ENCODE measurements around the gene NTMT2. TPM values are rescaled to one million over a fixed set of nuclear protein-coding genes. Genes with fewer than 3 reads are reported as not detected.
A peak's percentile ranks its signal among the peaks of the same experiment; 100 is the strongest.

Gene NTMT2
- total RNA-seq, 4 donors from 2014 or later, result not detected

DNA sequence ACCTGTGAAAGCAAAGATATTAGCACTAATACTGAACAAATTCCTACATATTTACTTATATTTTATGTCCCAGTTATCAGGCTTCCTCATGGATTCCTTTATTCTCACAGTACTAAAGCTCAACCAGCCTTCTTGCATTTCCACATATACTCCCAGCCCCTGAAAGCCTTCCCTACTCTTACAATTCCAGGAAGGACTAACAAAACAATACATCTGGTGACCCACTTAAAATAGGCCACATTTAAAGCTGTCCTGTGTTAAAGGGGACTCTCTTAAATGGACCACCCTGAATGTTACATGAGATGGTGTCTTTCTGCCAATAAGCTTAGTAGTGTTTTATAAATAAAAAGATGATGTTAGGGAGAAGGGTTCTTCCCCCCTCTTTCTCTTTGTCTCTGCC is 54.4 kb downstream of the NTMT2 start:
- intact Hi-C loops (cut with DNase I), result no loop called here
- Histone ChIP-seq H3K4me1 (peaks cover 8 to 36% (median 15%) of the 10 kb centered on the region in 4 donors), H3K36me3 (no peaks in the 10 kb centered on the region), H3K4me3 (no peak overlapping the region), H3K27me3 (no peaks in the 10 kb centered on the region), H3K27ac (replicated peaks in 1 of 4) (peak overlapping the region; percentile 16 to 67 (median 47)), H3K9me3 (no peaks in the 10 kb centered on the region)
- no peak for DNase-seq (ENCODE audit: extremely low spot score)
- TF ChIP-seq POLR2AphosphoS5 (IDR thresholded peaks at IDR 0.05) (no peak), POLR2A (IDR thresholded peaks at IDR 0.05; ENCODE audit: low read depth) (no peak), EP300 (IDR thresholded peaks at IDR 0.05) (no peak)

DNA sequence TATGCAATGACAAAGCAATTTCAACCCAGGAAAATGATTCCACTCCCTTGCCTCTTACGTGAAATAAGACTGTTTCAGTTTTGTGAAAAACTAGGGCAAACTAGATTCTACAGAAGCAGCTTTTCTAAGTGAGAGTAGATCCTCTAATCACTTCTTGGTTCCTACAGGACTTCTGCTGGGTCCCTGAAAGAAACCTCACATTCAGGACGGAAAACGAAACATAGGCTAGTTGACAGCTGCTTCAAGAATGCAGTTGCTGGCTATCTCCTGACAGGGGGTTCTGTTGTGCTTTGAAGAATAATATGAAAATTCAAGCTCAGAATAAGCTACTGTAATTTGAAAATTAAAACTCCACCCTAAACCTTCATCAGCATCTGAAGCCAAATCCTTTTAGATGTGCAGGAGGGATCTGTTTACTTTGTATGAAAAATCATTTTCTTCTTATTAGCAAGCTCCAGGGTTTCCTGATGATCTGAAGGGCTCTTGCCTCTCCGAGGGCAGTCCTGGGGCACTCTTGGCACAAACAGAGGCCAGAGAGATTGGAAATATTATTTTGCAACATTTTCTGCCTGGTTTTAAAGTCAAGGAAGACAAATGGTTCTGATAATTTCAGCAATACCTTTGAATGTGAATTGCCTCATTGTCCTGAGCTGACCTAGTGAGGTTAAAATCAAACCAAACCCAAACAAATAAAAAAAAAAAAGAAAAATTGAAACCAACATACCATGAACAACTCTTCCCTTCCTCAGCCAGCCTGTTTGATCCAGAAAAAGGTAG is 55.0 kb downstream of the NTMT2 start:
- Histone ChIP-seq H3K4me1 (peaks cover 8 to 36% (median 15%) of the 10 kb centered on the region in 4 donors), H3K9me3 (no peaks in the 10 kb centered on the region), H3K27me3 (no peaks in the 10 kb centered on the region), H3K4me3 (peak overlapping the region in 1 of 4 donors; percentile 3), H3K27ac (replicated peaks in 1 of 4) (peak overlapping the region; percentile 16 to 67 (median 47)), H3K36me3 (no peaks in the 10 kb centered on the region)
- TF ChIP-seq, protein P1, sequence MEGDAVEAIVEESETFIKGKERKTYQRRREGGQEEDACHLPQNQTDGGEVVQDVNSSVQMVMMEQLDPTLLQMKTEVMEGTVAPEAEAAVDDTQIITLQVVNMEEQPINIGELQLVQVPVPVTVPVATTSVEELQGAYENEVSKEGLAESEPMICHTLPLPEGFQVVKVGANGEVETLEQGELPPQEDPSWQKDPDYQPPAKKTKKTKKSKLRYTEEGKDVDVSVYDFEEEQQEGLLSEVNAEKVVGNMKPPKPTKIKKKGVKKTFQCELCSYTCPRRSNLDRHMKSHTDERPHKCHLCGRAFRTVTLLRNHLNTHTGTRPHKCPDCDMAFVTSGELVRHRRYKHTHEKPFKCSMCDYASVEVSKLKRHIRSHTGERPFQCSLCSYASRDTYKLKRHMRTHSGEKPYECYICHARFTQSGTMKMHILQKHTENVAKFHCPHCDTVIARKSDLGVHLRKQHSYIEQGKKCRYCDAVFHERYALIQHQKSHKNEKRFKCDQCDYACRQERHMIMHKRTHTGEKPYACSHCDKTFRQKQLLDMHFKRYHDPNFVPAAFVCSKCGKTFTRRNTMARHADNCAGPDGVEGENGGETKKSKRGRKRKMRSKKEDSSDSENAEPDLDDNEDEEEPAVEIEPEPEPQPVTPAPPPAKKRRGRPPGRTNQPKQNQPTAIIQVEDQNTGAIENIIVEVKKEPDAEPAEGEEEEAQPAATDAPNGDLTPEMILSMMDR (IDR thresholded peaks at IDR 0.05), result peak in 1 of 3 experiments; percentile 5
- no peak for TF ChIP-seq POLR2AphosphoS5 (IDR thresholded peaks at IDR 0.05)
- 28% methylated on average over 4 of the region's 4 CpGs for whole genome bisulfite sequencing
- no peak for DNase-seq (ENCODE audit: extremely low spot score)
- intact Hi-C loops (cut with DNase I), result no loop called here

DNA sequence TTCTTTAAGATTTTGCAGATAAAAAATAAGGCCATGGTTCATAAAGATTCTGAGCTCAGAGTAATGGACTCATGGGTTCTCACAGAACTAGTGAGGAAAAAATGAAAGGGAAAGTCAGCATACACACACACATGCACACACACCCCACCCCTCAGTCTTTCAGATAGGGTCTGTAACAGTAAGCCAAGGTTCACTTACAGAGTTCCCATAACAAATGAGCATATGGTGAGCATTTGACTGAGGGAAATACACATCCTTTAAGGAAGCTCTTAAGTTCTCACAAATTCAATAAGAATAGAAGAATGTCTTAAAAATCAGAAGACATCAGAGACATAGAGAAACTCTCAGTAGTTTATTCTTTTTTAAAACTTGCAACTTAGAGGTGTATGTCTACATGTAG is 57.9 kb downstream of the NTMT2 start:
- TF ChIP-seq, protein P1 (IDR thresholded peaks at IDR 0.05), result no peak
- TF ChIP-seq POLR2AphosphoS5 (IDR thresholded peaks at IDR 0.05), result no peak
- no peak for DNase-seq (ENCODE audit: extremely low spot score)
- H3K27ac ChIP-seq (replicated peaks in 1 of 4), result no peak overlapping the region
- no peak overlapping the region for H3K4me3 ChIP-seq
- H3K4me1 ChIP-seq, result peaks cover 8 to 22% (median 12%) of the 10 kb centered on the region in 4 donors
- H3K27me3 ChIP-seq, result no peaks in the 10 kb centered on the region
- H3K36me3 ChIP-seq, result no peaks in the 10 kb centered on the region
- intact Hi-C loops (cut with DNase I), result no loop called here
- no peaks in the 10 kb centered on the region for H3K9me3 ChIP-seq

DNA sequence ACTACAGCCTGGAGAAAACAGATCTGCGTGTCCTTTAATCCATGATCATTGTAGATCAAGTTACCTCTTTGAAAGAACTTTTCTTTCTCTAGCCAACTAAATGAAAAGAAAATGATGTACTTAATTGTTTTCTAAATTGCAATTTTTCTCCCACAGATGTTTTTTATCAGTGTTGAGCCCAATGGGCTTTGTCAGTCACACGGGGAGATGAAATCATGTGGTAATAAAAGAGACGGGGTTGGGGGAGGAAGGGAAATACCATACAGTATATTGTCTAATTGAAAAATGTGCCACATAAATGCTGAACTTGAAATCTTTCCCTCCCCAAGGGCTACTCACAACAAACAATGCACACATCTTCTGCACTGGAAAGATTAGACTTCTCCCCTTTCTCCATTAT is 58.4 kb downstream of the NTMT2 start:
- 48% methylated on average over 3 of the region's 3 CpGs for WGBS
- intact Hi-C loops (cut with DNase I), result no loop called here
- Histone ChIP-seq H3K4me1 (peaks cover 8 to 22% (median 12%) of the 10 kb centered on the region in 4 donors), H3K27ac (replicated peaks in 1 of 4) (no peak overlapping the region), H3K4me3 (no peak overlapping the region), H3K36me3 (no peaks in the 10 kb centered on the region), H3K9me3 (no peaks in the 10 kb centered on the region), H3K27me3 (no peaks in the 10 kb centered on the region)
- no peak for DNase-seq (ENCODE audit: extremely low spot score)
- TF ChIP-seq POLR2A (IDR thresholded peaks at IDR 0.05; ENCODE audit: low read depth) (no peak), EP300 (IDR thresholded peaks at IDR 0.05) (no peak), POLR2AphosphoS5 (IDR thresholded peaks at IDR 0.05) (no peak)
- TF ChIP-seq, protein P1 (IDR thresholded peaks at IDR 0.05), result no peak

DNA sequence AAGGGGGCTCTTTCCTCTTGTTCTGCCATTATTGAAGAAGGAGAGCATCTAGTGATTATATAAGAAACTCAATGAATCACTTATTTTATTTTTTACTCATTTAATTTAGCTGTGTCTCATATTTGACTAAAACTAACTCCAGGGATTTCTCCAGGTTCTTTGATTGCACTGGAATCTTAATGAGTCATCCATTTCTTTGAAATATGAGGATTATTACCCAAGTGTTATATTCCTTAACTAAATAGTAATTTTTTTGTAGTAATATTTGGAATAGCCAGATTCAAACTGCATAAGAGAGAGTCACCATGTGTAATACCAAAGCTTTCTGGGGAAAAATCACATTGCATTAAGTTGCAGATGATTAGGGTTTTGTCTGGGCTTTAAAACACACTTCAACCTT is 59.5 kb downstream of the NTMT2 start:
- H3K4me3 ChIP-seq, result no peak overlapping the region
- H3K9me3 ChIP-seq, result no peaks in the 10 kb centered on the region
- H3K27me3 ChIP-seq, result no peaks in the 10 kb centered on the region
- peaks cover 6 to 20% (median 10%) of the 10 kb centered on the region in 4 donors for H3K4me1 ChIP-seq
- no peak for DNase-seq (ENCODE audit: extremely low spot score)
- intact Hi-C loops (cut with DNase I), result no loop called here
- H3K27ac ChIP-seq (replicated peaks in 1 of 4), result no peak overlapping the region
- TF ChIP-seq, protein P1 (IDR thresholded peaks at IDR 0.05), result no peak
- TF ChIP-seq POLR2AphosphoS5 (IDR thresholded peaks at IDR 0.05) (no peak), POLR2A (IDR thresholded peaks at IDR 0.05; ENCODE audit: low read depth) (no peak), EP300 (IDR thresholded peaks at IDR 0.05) (no peak)
- H3K36me3 ChIP-seq, result no peaks in the 10 kb centered on the region
